Measurements from ENCODE around the gene CFAP251. TPM values are rescaled to one million over a fixed set of nuclear protein-coding genes. Genes with fewer than 3 reads are reported as not detected.

The CFAP251 gene
- polyA plus RNA-seq, 3 donors: 0.08 to 0.17 TPM; not detected in 1

DNA sequence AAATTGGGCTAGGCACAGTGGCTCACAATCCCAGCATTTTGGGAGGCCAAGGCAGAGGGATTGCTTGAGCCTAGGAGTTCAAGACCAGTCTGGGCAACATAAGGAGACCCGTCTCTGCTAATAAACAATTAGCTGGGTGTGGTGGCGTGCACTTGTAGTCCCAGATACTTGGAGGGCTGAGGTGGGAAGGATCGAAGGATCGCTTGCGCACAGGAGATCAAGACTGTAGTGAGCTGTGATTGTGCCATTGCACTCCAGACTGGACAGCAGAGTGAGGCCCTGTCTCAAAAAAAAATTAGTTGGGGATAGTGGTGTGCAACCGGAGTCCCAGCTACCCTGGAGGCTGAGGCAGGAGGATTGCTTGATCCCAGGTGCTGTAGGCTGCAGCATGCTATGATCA lies 64.6 kb downstream of the CFAP251 start:
- Mint-ChIP-seq H3K27ac (peak overlapping the region in 5 of 7 donors; percentile 19 to 76 (median 73)), H3K4me3 (peak overlapping the region in 1 of 2 donors; percentile 51), H3K9me3 (no peaks in the 10 kb centered on the region), H3K36me3 (no peaks in the 10 kb centered on the region), H3K27me3 (ENCODE audit: low read depth in 3 of 3) (peaks cover 0 to 5% (median 4%) of the 10 kb centered on the region in 3 donors), H3K4me1 (peaks cover 38% of the 10 kb centered on the region)
- no peaks in the 10 kb centered on the region for H4K20me1 ChIP-seq (ENCODE audit: insufficient read depth, low read length)
- peak overlapping the region in 1 of 3 experiments; percentile 46 for H3K4me3 ChIP-seq (replicated peaks in 1 of 3; ENCODE audit: low read depth in 2 of 3, low read length in 3 of 3)
- H3K4me2 ChIP-seq (replicated peaks; ENCODE audit: extremely low read depth, low read length, poor library complexity, severe bottlenecking): peak overlapping the region; percentile 44
- H3K27ac ChIP-seq (ENCODE audit: low read depth in 1 of 2, low read length in 2 of 2): no peak overlapping the region
- no peak overlapping the region for H2AFZ ChIP-seq (ENCODE audit: insufficient read depth, low read depth, low read length, poor library complexity, severe bottlenecking)
- no peaks in the 10 kb centered on the region for H3K9me3 ChIP-seq (replicated peaks in 1 of 2; ENCODE audit: control insufficient read depth in 1 of 2, insufficient read depth in 1 of 2, low read length in 2 of 2)
- WGBS (ENCODE audit: insufficient coverage): 96% methylated on average over 6 of the region's 6 CpGs
- H3K36me3 ChIP-seq (replicated peaks in 1 of 2; ENCODE audit: control insufficient read depth in 1 of 2, insufficient read depth in 2 of 2, low read length in 2 of 2): no peaks in the 10 kb centered on the region
- intact Hi-C loops (cut with micrococcal nuclease): no loop called here
- peaks cover 42 to 46% of the 10 kb centered on the region in 2 donors for H3K4me1 ChIP-seq (ENCODE audit: control insufficient read depth in 1 of 2, insufficient read depth in 2 of 2, low read length in 2 of 2)
- no peaks in the 10 kb centered on the region for H3K79me2 ChIP-seq (ENCODE audit: insufficient read depth, low read length)
- no peak for DNase-seq
- H3K9ac ChIP-seq (ENCODE audit: insufficient read depth, low read length, poor library complexity, severe bottlenecking): no peak overlapping the region
- TF ChIP-seq, protein P1, sequence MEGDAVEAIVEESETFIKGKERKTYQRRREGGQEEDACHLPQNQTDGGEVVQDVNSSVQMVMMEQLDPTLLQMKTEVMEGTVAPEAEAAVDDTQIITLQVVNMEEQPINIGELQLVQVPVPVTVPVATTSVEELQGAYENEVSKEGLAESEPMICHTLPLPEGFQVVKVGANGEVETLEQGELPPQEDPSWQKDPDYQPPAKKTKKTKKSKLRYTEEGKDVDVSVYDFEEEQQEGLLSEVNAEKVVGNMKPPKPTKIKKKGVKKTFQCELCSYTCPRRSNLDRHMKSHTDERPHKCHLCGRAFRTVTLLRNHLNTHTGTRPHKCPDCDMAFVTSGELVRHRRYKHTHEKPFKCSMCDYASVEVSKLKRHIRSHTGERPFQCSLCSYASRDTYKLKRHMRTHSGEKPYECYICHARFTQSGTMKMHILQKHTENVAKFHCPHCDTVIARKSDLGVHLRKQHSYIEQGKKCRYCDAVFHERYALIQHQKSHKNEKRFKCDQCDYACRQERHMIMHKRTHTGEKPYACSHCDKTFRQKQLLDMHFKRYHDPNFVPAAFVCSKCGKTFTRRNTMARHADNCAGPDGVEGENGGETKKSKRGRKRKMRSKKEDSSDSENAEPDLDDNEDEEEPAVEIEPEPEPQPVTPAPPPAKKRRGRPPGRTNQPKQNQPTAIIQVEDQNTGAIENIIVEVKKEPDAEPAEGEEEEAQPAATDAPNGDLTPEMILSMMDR (IDR thresholded peaks at IDR 0.05): no peak
- H3K27me3 ChIP-seq (ENCODE audit: control insufficient read depth in 2 of 2, insufficient read depth in 2 of 2, low read length in 2 of 2): no peaks in the 10 kb centered on the region

DNA sequence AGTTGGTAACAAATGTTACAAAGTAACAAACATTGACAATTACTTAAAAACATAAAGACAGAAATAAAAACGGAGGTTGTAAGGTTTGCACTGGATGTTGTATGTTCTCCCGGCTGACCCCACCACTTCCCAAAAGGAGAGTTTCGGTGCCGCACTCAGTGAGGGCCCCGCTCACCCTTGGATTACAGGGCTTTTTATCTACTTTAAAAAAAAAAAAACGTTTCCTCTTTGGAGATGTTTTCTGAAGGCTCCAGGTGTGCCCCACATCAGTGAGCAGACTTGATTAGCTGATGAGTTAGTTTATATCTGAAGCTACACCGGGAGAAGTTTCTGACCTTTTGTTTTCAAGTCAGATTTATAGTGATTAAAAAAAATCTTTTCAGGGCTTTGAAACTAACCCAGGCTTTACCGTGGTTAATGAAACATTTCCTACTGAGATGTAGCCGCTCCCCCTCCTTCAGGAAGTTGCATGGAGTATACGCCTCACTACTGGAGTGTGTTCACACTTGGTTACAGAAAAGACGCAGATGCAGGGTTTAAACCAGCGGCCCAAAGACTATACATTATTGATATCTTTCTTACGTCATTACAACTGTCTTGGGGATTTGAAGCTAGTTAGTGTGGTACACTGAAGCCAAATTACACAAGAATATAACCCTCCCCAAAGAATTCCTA lies 65.3 kb downstream of the CFAP251 start:
- whole genome bisulfite sequencing (ENCODE audit: insufficient coverage): no CpG with 5 or more reads among the region's 13 CpGs
- TF ChIP-seq, protein P1 (IDR thresholded peaks at IDR 0.05): no peak
- Histone ChIP-seq H3K4me1 (ENCODE audit: control insufficient read depth in 1 of 2, insufficient read depth in 2 of 2, low read length in 2 of 2) (peaks cover 42 to 46% of the 10 kb centered on the region in 2 donors), H3K36me3 (replicated peaks in 1 of 2; ENCODE audit: control insufficient read depth in 1 of 2, insufficient read depth in 2 of 2, low read length in 2 of 2) (no peaks in the 10 kb centered on the region), H3K27ac (ENCODE audit: low read depth in 1 of 2, low read length in 2 of 2) (peak overlapping the region in 1 of 2 donors; percentile 12), H3K9me3 (replicated peaks in 1 of 2; ENCODE audit: control insufficient read depth in 1 of 2, insufficient read depth in 1 of 2, low read length in 2 of 2) (no peaks in the 10 kb centered on the region), H4K20me1 (ENCODE audit: insufficient read depth, low read length) (no peaks in the 10 kb centered on the region), H2AFZ (ENCODE audit: insufficient read depth, low read depth, low read length, poor library complexity, severe bottlenecking) (peak overlapping the region; percentile 15), H3K79me2 (ENCODE audit: insufficient read depth, low read length) (no peaks in the 10 kb centered on the region), H3K27me3 (ENCODE audit: control insufficient read depth in 2 of 2, insufficient read depth in 2 of 2, low read length in 2 of 2) (no peaks in the 10 kb centered on the region), H3K4me3 (replicated peaks in 1 of 3; ENCODE audit: low read depth in 2 of 3, low read length in 3 of 3) (peak overlapping the region in 1 of 3 experiments; percentile 46), H3K9ac (ENCODE audit: insufficient read depth, low read length, poor library complexity, severe bottlenecking) (no peak overlapping the region), H3K4me2 (replicated peaks; ENCODE audit: extremely low read depth, low read length, poor library complexity, severe bottlenecking) (peak overlapping the region; percentile 44)
- DNase-seq: peak in 2 of 3 donors; percentile 25 to 38
- Mint-ChIP-seq H3K27me3 (ENCODE audit: low read depth in 3 of 3) (peaks cover 0 to 5% (median 4%) of the 10 kb centered on the region in 3 donors), H3K27ac (peak overlapping the region in 6 of 7 donors; percentile 19 to 78 (median 58)), H3K4me3 (peak overlapping the region; percentile 48 to 51), H3K4me1 (peaks cover 38% of the 10 kb centered on the region), H3K36me3 (no peaks in the 10 kb centered on the region), H3K9me3 (no peaks in the 10 kb centered on the region)
- intact Hi-C loops (cut with micrococcal nuclease): no loop called here

All from CD14-positive monocyte (primary cell).